IMR-90 (cell line): ENCODE data around the gene ELMO1. TPM values are rescaled to one million over a fixed set of nuclear protein-coding genes. Genes with fewer than 3 reads are reported as not detected.

Source experiments
- ATAC-seq: fragments of 200-7000 bp; cut with Tn5 transposase; 2 replicates; pipeline ENCODE4 v1.9.1; 2020; ENCODE audit warnings: low read depth, mild to moderate bottlenecking, moderate library complexity
- BruUV-seq: library from RNA; stranded (reverse); fragments of 400-500 nt; replicated peaks from 2 replicates; lab custom pipeline; 2021; lab: Mats Ljungman, UMichigan
- CTCF ChIA-PET: fragments of 300-600 bp; formaldehyde crosslinking; extraction: SDS; loops from one replicate; lab custom pipeline; 2021; ENCODE audit warnings: antibody characterized with exemption; lab: Yijun Ruan, JAX
- POLR2A ChIA-PET: fragments of 300-600 bp; sonication (Branson Sonifier 250); formaldehyde crosslinking; loops from one replicate; lab custom pipeline; 2022; ENCODE audit warnings: antibody characterized with exemption; ENCODE audit not compliant: unreplicated experiment; lab: Charles Lee
- DNase-seq: peaks from one replicate; pipeline ENCODE4 v3.0.0; 2013
- H2AFZ ChIP-seq: replicated peaks from 2 replicates; pipeline ENCODE3; 2013; ENCODE audit warnings: low read length, mild to moderate bottlenecking; ENCODE audit not compliant: poor library complexity
- H2AK5ac ChIP-seq: 2 replicates; pipeline ENCODE4 v1.6.1; 2013; ENCODE audit warnings: low read depth, low read length, inconsistent platforms
- H2AK9ac ChIP-seq: replicated peaks from 2 replicates; pipeline ENCODE3; 2013; ENCODE audit warnings: mild to moderate bottlenecking, low read depth, low read length, moderate library complexity; ENCODE audit not compliant: poor library complexity
- H2BK120ac ChIP-seq: 2 replicates; pipeline ENCODE4 v1.6.1; 2013; ENCODE audit warnings: low read depth, low read length, inconsistent platforms
- H2BK15ac ChIP-seq: 3 replicates; pipeline ENCODE4 v1.6.1; 2013; ENCODE audit warnings: low read depth, low read length, inconsistent platforms
- H2BK20ac ChIP-seq: 2 replicates; pipeline ENCODE4 v1.6.1; 2013; ENCODE audit warnings: low read depth, mild to moderate bottlenecking, inconsistent platforms, low read length, moderate library complexity
- H2BK5ac ChIP-seq: 2 replicates; pipeline ENCODE4 v1.6.1; 2013; ENCODE audit warnings: mild to moderate bottlenecking, low read depth, low read length, inconsistent platforms; ENCODE audit not compliant: poor library complexity, severe bottlenecking
- H3K14ac ChIP-seq: replicated peaks from 2 replicates; pipeline ENCODE4 v1.6.1; 2013; ENCODE audit warnings: low read depth, low read length, inconsistent platforms
- H3K18ac ChIP-seq: 2 replicates; pipeline ENCODE4 v1.6.1; 2013; ENCODE audit warnings: low read depth, low read length, control low read depth
- H3K23ac ChIP-seq: 2 replicates; pipeline ENCODE4 v1.6.1; 2013; ENCODE audit warnings: low read depth, low read length, inconsistent platforms
- H3K27ac ChIP-seq: 2 replicates; pipeline ENCODE4 v1.5.1; 2013; ENCODE audit warnings: mild to moderate bottlenecking, control low read depth, low read length; ENCODE audit not compliant: insufficient read depth
- H3K27me3 ChIP-seq: 2 replicates; pipeline ENCODE4 v1.6.1; 2013; ENCODE audit warnings: low read length; ENCODE audit not compliant: control insufficient read depth, insufficient read depth
- H3K36me3 ChIP-seq: 2 replicates; pipeline ENCODE4 v1.6.1; 2013; ENCODE audit warnings: low read length, mixed read lengths; ENCODE audit not compliant: control insufficient read depth, insufficient read depth
- H3K4ac ChIP-seq: 2 replicates; pipeline ENCODE4 v1.6.1; 2013; ENCODE audit warnings: low read depth, low read length, inconsistent platforms
- H3K4me1 ChIP-seq: 2 replicates; pipeline ENCODE4 v1.6.1; 2013; ENCODE audit warnings: low read length, mixed read lengths; ENCODE audit not compliant: control insufficient read depth, insufficient read depth
- H3K4me2 ChIP-seq: 2 replicates; pipeline ENCODE4 v1.6.1; 2013; ENCODE audit warnings: low read depth, mild to moderate bottlenecking, control low read depth, low read length, moderate library complexity
- H3K4me3 ChIP-seq: 2 replicates; pipeline ENCODE4 v1.5.1; 2013; ENCODE audit warnings: low read depth, mild to moderate bottlenecking, control low read depth, low read length, moderate library complexity; ENCODE audit not compliant: insufficient read depth
- H3K56ac ChIP-seq: 2 replicates; pipeline ENCODE4 v1.6.1; 2013; ENCODE audit warnings: low read length, inconsistent platforms; ENCODE audit not compliant: insufficient read depth; ENCODE audit errors: extremely low read depth
- H3K79me1 ChIP-seq, 2 experiments: 2 replicates each; pipeline ENCODE4 v1.6.1; 2013; ENCODE audit warnings: low read length in 2 of 2, inconsistent platforms in 1 of 2, low read depth in 1 of 2
- H3K9ac ChIP-seq: 2 replicates; pipeline ENCODE4 v1.6.1; 2013; ENCODE audit warnings: low read depth, low read length, control low read depth
- H3K9me1 ChIP-seq: 2 replicates; pipeline ENCODE4 v1.6.1; 2013; ENCODE audit warnings: low read length, inconsistent platforms; ENCODE audit not compliant: insufficient read depth
- H3K9me3 ChIP-seq: 2 replicates; pipeline ENCODE4 v1.6.1; 2013; ENCODE audit warnings: low read length; ENCODE audit not compliant: control insufficient read depth, insufficient read depth
- H4K20me1 ChIP-seq: 2 replicates; pipeline ENCODE4 v1.6.1; 2013; ENCODE audit warnings: low read length, inconsistent platforms; ENCODE audit not compliant: insufficient read depth
- H4K5ac ChIP-seq: 2 replicates; pipeline ENCODE4 v1.6.1; 2013; ENCODE audit warnings: mild to moderate bottlenecking, low read depth, low read length, control low read depth
- H4K8ac ChIP-seq, 2 experiments: 2 replicates each; pipeline ENCODE4 v1.6.1; 2013; ENCODE audit warnings: low read depth in 2 of 2, low read length in 2 of 2, control low read depth in 1 of 2, inconsistent platforms in 1 of 2
- H4K91ac ChIP-seq: 2 replicates; pipeline ENCODE4 v1.6.1; 2013; ENCODE audit warnings: low read depth, low read length, inconsistent platforms; ENCODE audit not compliant: insufficient read depth
- BHLHE40 ChIP-seq: fragments of 150-350 bp; IDR thresholded peaks from 2 replicates; pipeline ENCODE4 v1.6.1; 2016; ENCODE audit warnings: mild to moderate bottlenecking, low read depth, low read length
- CEBPB ChIP-seq: IDR thresholded peaks from 2 replicates; pipeline ENCODE4 v1.6.1; 2012; ENCODE audit warnings: low read depth, low read length, improper control_type of control experiment
- CHD1 ChIP-seq: IDR thresholded peaks from 2 replicates; pipeline ENCODE4 v1.6.1; 2012; ENCODE audit warnings: low read depth, low read length, improper control_type of control experiment
- FOS ChIP-seq: fragments of 150-350 bp; IDR thresholded peaks from 2 replicates; pipeline ENCODE4 v1.6.1; 2016; ENCODE audit warnings: low read depth, low read length
- MAFK ChIP-seq: IDR thresholded peaks from 2 replicates; pipeline ENCODE4 v1.6.1; 2012; ENCODE audit warnings: low read depth, low read length, improper control_type of control experiment
- MAZ ChIP-seq: IDR thresholded peaks from 2 replicates; pipeline ENCODE4 v1.6.1; 2012; ENCODE audit warnings: low read depth, mild to moderate bottlenecking, low read length, improper control_type of control experiment, moderate library complexity, borderline replicate concordance
- MXI1 ChIP-seq: IDR thresholded peaks from 2 replicates; pipeline ENCODE4 v1.6.1; 2012; ENCODE audit warnings: low read depth, mild to moderate bottlenecking, low read length, moderate library complexity, borderline replicate concordance
- NFE2L2 ChIP-seq: fragments of 150-350 bp; IDR thresholded peaks from 2 replicates; pipeline ENCODE4 v1.6.1; 2016; ENCODE audit warnings: low read depth, mild to moderate bottlenecking, low read length
- POLR2A ChIP-seq: IDR thresholded peaks from 2 replicates; pipeline ENCODE4 v1.6.1; 2012; ENCODE audit warnings: mild to moderate bottlenecking, low read depth, low read length
- RAD21 ChIP-seq: IDR thresholded peaks from 2 replicates; pipeline ENCODE4 v1.6.1; 2012; ENCODE audit warnings: low read length, improper control_type of control experiment
- RCOR1 ChIP-seq: IDR thresholded peaks from 2 replicates; pipeline ENCODE4 v1.6.1; 2012; ENCODE audit warnings: mild to moderate bottlenecking, low read length, improper control_type of control experiment; ENCODE audit not compliant: insufficient replicate concordance
- SMC3 ChIP-seq: fragments of 150-350 bp; IDR thresholded peaks from 2 replicates; pipeline ENCODE4 v1.6.1; 2016; ENCODE audit warnings: low read depth, mild to moderate bottlenecking, antibody characterized with exemption, low read length, moderate library complexity
- WGBS, 2 experiments: methylation state at CpG; one replicate each; pipeline versions ENCODE4 v1.1.5 to v1.1.7; 2013; ENCODE audit warnings: missing lambda C conversion rate in 2 of 2; ENCODE audit not compliant: insufficient read length in 1 of 2; ENCODE audit errors: extremely low coverage in 2 of 2; 5-methylcytosine and 5-hydroxymethylcytosine counted together
- dilution Hi-C: fragments of 300-500 bp; cut with HindIII; formaldehyde crosslinking; loops from one replicate; pipeline ENCODE4 v1.14.3; 2018; ENCODE audit warnings: low sequenced_read_pairs; ENCODE audit not compliant: unreplicated experiment
- in situ Hi-C: fragments of 300-500 bp; cut with MboI; formaldehyde crosslinking; loops from 3 replicates; pipeline ENCODE4 v1.14.3; 2019; ENCODE audit warnings: low sequenced_read_pairs, inconsistent platforms, mixed read lengths
- intact Hi-C: fragments of 100-400 bp; cut with micrococcal nuclease; formaldehyde crosslinking; loops from 2 replicates; pipeline ENCODE4 v1.10.0; 2022
- polyA plus RNA-seq, 3 experiments: library from polyadenylated mRNA; depleted of rRNA; stranded (reverse); fragments of >200 nt; gene quantifications; 2 replicates each; pipeline ENCODE4 v1.2.3, GENCODE V29; 2012; ENCODE audit warnings: low replicate concordance in 1 of 3
- total RNA-seq: library from RNA; depleted of rRNA; stranded (reverse); fragments of >200 nt; gene quantifications from 2 replicates; pipeline ENCODE4 v1.2.3, GENCODE V29; 2012
- TF ChIP-seq, protein P1 (sequence below): conservative IDR thresholded peaks from 2 replicates; pipeline ENCODE4 v1.5.1; 2012; ENCODE audit warnings: mild to moderate bottlenecking, low read depth, low read length, improper control_type of control experiment
- TF ChIP-seq, protein P2 (sequence below): fragments of 150-350 bp; IDR thresholded peaks from 2 replicates; pipeline ENCODE4 v1.6.1; 2016; ENCODE audit warnings: low read depth, mild to moderate bottlenecking, low read length, moderate library complexity, borderline replicate concordance
- TF ChIP-seq, protein P3 (sequence below): fragments of 150-350 bp; IDR thresholded peaks from 2 replicates; pipeline ENCODE4 v1.6.1; 2017; ENCODE audit warnings: mild to moderate bottlenecking, antibody characterized with exemption, low read length, low read depth

ELMO1 gene
- total and polyA plus RNA-seq, 2 of the 4 experiments (the other 2 are of a cell fraction) = 0.03 TPM; not detected in 1

DNA sequence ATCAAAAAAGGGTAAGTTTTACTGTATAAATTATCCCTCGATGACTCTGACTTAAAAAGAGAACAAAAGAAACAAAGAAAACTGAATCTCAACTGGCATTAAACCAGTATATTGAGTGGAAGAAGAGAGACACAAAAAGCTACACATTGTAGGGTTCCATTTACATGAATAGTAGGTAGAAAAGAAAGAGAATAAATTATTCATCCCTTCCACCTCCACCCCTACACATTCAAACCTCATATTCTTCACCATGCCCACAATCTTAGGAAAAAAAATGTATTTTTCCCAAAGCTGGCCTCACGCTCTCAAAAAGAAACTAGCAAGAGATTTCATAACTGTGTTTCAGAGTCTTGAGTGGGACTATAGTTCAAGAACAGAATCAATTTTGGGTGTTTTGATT, 377.5 kb downstream of the ELMO1 start:
- no peak overlapping the region for H3K4ac ChIP-seq
- H2BK15ac ChIP-seq = no peak overlapping the region
- no peak overlapping the region for H2BK5ac ChIP-seq
- no peaks in the 10 kb centered on the region for H3K79me1 ChIP-seq
- no peak overlapping the region for H3K14ac ChIP-seq
- no peak overlapping the region for H3K27ac ChIP-seq
- H2AFZ ChIP-seq = no peak overlapping the region
- H3K9ac ChIP-seq = no peak overlapping the region
- H4K20me1 ChIP-seq = no peaks in the 10 kb centered on the region
- no peak overlapping the region for H2BK120ac ChIP-seq
- ChIA-PET CTCF (interaction anchor here (0.8 kb wide), 1 partner anchor 12 kb away, joined by 3 read pairs; no protein-coding TSS in a partner anchor), POLR2A (no interaction called here)
- dilution Hi-C loops = no loop called here
- in situ Hi-C loops = no loop called here
- TF ChIP-seq MAZ (no peak), RCOR1 (no peak), MXI1 (no peak), RAD21 (no peak), SMC3 (no peak), BHLHE40 (no peak), FOS (no peak), NFE2L2 (no peak), CHD1 (no peak), MAFK (no peak), CEBPB (no peak), POLR2A (no peak)
- TF ChIP-seq, protein P1, sequence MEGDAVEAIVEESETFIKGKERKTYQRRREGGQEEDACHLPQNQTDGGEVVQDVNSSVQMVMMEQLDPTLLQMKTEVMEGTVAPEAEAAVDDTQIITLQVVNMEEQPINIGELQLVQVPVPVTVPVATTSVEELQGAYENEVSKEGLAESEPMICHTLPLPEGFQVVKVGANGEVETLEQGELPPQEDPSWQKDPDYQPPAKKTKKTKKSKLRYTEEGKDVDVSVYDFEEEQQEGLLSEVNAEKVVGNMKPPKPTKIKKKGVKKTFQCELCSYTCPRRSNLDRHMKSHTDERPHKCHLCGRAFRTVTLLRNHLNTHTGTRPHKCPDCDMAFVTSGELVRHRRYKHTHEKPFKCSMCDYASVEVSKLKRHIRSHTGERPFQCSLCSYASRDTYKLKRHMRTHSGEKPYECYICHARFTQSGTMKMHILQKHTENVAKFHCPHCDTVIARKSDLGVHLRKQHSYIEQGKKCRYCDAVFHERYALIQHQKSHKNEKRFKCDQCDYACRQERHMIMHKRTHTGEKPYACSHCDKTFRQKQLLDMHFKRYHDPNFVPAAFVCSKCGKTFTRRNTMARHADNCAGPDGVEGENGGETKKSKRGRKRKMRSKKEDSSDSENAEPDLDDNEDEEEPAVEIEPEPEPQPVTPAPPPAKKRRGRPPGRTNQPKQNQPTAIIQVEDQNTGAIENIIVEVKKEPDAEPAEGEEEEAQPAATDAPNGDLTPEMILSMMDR = no peak
- TF ChIP-seq, protein P2, sequence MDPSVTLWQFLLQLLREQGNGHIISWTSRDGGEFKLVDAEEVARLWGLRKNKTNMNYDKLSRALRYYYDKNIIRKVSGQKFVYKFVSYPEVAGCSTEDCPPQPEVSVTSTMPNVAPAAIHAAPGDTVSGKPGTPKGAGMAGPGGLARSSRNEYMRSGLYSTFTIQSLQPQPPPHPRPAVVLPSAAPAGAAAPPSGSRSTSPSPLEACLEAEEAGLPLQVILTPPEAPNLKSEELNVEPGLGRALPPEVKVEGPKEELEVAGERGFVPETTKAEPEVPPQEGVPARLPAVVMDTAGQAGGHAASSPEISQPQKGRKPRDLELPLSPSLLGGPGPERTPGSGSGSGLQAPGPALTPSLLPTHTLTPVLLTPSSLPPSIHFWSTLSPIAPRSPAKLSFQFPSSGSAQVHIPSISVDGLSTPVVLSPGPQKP = no peak
- TF ChIP-seq, protein P3, sequence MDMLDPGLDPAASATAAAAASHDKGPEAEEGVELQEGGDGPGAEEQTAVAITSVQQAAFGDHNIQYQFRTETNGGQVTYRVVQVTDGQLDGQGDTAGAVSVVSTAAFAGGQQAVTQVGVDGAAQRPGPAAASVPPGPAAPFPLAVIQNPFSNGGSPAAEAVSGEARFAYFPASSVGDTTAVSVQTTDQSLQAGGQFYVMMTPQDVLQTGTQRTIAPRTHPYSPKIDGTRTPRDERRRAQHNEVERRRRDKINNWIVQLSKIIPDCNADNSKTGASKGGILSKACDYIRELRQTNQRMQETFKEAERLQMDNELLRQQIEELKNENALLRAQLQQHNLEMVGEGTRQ = no peak
- no peak overlapping the region for H4K5ac ChIP-seq
- H3K36me3 ChIP-seq = no peaks in the 10 kb centered on the region
- H2AK9ac ChIP-seq = no peak overlapping the region
- H2AK5ac ChIP-seq = no peak overlapping the region
- H4K91ac ChIP-seq = no peak overlapping the region
- WGBS, 2 experiments = no CpG with 5 or more reads among the region's 2 CpGs
- H3K23ac ChIP-seq = no peak overlapping the region
- no peaks in the 10 kb centered on the region for H3K9me1 ChIP-seq
- intact Hi-C loops = no loop called here
- ATAC-seq (no peak), DNase-seq (no peak)
- no peaks in the 10 kb centered on the region for H3K4me1 ChIP-seq
- H4K8ac ChIP-seq = no peak overlapping the region
- no peak overlapping the region for H3K18ac ChIP-seq
- H3K4me2 ChIP-seq = no peak overlapping the region
- H3K9me3 ChIP-seq = no peaks in the 10 kb centered on the region
- no peaks in the 10 kb centered on the region; the same call in 1 of the 2 replicates for H3K27me3 ChIP-seq
- H3K4me3 ChIP-seq = no peak overlapping the region
- no peak overlapping the region for H2BK20ac ChIP-seq
- no peak overlapping the region for H3K56ac ChIP-seq
- BruUV-seq = no TSS peak
